OCI-LY7 (cell line): ENCODE measurements around the gene CCR3. TPM values are rescaled to one million over a fixed set of nuclear protein-coding genes. Genes with fewer than 3 reads are reported as not detected.

Experiments used
- BruUV-seq: library from RNA; stranded (reverse); fragments of 400-500 nt; replicated peaks from 2 replicates; lab custom pipeline; 2021; lab: Mats Ljungman, UMichigan
- CTCF ChIA-PET: fragments of 300-600 bp; sonication (Branson Sonifier 250); formaldehyde crosslinking; loops from one replicate; lab custom pipeline; 2022; ENCODE audit warnings: antibody characterized with exemption; ENCODE audit not compliant: unreplicated experiment; lab: Charles Lee
- POLR2A ChIA-PET: fragments of 300-600 bp; sonication (Branson Sonifier 250); formaldehyde crosslinking; loops from one replicate; lab custom pipeline; 2022; ENCODE audit warnings: antibody characterized with exemption; lab: Charles Lee
- DNase-seq: peaks from one replicate; pipeline ENCODE4 v3.0.0-alpha.2; 2015; ENCODE audit warnings: low spot score
- H2AFZ ChIP-seq: fragments of 200-600 bp; sonication (generic), shearing (Covaris generic); 2 replicates; pipeline ENCODE4 v1.6.1; 2014; ENCODE audit warnings: mild to moderate bottlenecking, antibody characterized with exemption, low read length, moderate library complexity
- H3K27ac ChIP-seq: fragments of 200-600 bp; sonication (generic); 2 replicates; pipeline ENCODE4 v1.5.1; 2014; ENCODE audit warnings: mixed run types, low read depth, mild to moderate bottlenecking, moderate library complexity, low read length, inconsistent platforms; ENCODE audit not compliant: poor library complexity, severe bottlenecking
- H3K36me3 ChIP-seq: fragments of 200-600 bp; sonication (generic); 2 replicates; pipeline ENCODE4 v1.6.1; 2014; ENCODE audit warnings: mild to moderate bottlenecking, antibody characterized with exemption, low read length, moderate library complexity, mixed read lengths; ENCODE audit not compliant: insufficient read depth
- H3K4me1 ChIP-seq: fragments of 200-600 bp; sonication (generic); 2 replicates; pipeline ENCODE4 v1.5.1; 2014; ENCODE audit warnings: mild to moderate bottlenecking, low read length; ENCODE audit not compliant: insufficient read depth, poor library complexity, severe bottlenecking
- H3K4me2 ChIP-seq: fragments of 200-600 bp; sonication (generic); 2 replicates; pipeline ENCODE4 v1.6.1; 2014; ENCODE audit warnings: mild to moderate bottlenecking, low read length
- H3K4me3 ChIP-seq: fragments of 200-600 bp; sonication (generic); 2 replicates; pipeline ENCODE4 v1.5.1; 2014; ENCODE audit warnings: mild to moderate bottlenecking, low read depth, low read length; ENCODE audit not compliant: poor library complexity, severe bottlenecking
- H3K79me2 ChIP-seq: fragments of 200-600 bp; sonication (generic); 2 replicates; pipeline ENCODE4 v1.6.1; 2016; ENCODE audit warnings: low read depth, mild to moderate bottlenecking, low read length, moderate library complexity, mixed read lengths; ENCODE audit not compliant: insufficient read depth
- H3K9me2 ChIP-seq: fragments of 200-600 bp; sonication (generic); 2 replicates; pipeline ENCODE4 v1.6.1; 2016; ENCODE audit warnings: mild to moderate bottlenecking, low read length, mixed read lengths; ENCODE audit not compliant: insufficient read depth
- H3K9me3 ChIP-seq: fragments of 200-600 bp; sonication (generic); 2 replicates; pipeline ENCODE4 v1.6.1; 2014; ENCODE audit warnings: mild to moderate bottlenecking, mixed run types, low read length, mixed read lengths
- H4K20me1 ChIP-seq: fragments of 200-600 bp; sonication (generic); 2 replicates; pipeline ENCODE4 v1.6.1; 2014; ENCODE audit warnings: mild to moderate bottlenecking, antibody characterized with exemption, low read length, moderate library complexity, mixed read lengths; ENCODE audit not compliant: insufficient read depth
- EZH2phosphoT487 ChIP-seq: fragments of 200-600 bp; sonication (generic); IDR thresholded peaks from 2 replicates; pipeline ENCODE4 v1.6.1; 2018; ENCODE audit warnings: low read depth, borderline replicate concordance, mild to moderate bottlenecking, mixed run types, antibody characterized with exemption, low read length, moderate library complexity, mixed read lengths
- intact Hi-C: fragments of 100-400 bp; cut with micrococcal nuclease; formaldehyde crosslinking; loops from one replicate; pipeline ENCODE4 v1.10.0; 2022; ENCODE audit not compliant: unreplicated experiment
- total RNA-seq, 2 experiments: library from RNA; depleted of rRNA in 1 of 2; stranded (reverse); fragments of >200 nt in 1 of 2; shearing (Covaris generic) in 1 of 2; gene quantifications; 2 replicates each; pipeline ENCODE4 v1.2.3, GENCODE V29; 2014 to 2022
- TF ChIP-seq, protein P1 (sequence below): fragments of 200-600 bp; sonication (generic); conservative IDR thresholded peaks from 2 replicates; pipeline ENCODE4 v1.5.1; 2014; ENCODE audit warnings: mild to moderate bottlenecking, antibody characterized with exemption, low read length, moderate library complexity, mixed read lengths

The CCR3 gene
- total RNA-seq, 2 experiments from 2014 or later: not detected

DNA sequence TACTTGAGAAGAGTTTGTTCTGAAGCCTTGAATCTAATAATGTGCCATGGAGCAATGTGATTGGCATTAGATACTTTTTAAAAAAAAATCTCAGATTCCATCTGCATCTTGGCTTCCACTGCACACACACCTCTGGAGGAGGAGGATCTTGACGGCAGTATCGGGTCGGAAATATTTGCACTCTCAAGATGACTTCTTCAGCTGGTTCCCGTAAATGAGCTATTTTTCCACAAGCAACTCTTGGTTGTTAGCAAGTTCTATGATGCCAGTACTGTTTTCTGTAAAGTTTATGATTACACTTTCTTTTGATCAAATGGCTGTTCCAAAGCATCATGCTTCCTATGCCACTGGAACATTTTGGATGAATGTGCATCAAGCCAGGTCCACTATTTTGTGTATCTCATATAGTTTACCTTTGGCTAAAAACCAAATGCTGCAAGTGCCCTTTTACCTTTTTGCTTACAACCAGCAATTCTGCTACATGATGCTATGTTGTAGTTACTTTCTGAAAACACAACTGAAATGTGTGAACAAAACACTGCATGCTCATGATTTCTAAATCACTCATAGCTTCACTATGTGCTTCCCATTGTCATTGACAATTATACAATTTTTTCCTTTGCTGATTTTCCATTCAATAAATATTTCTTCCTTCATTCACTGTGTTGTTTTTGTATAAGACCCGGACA, 43.8 kb downstream of the CCR3 start:
- no peaks in the 10 kb centered on the region for H4K20me1 ChIP-seq
- no peaks in the 10 kb centered on the region for H3K9me2 ChIP-seq
- BruUV-seq: no TSS peak
- no peaks in the 10 kb centered on the region for H3K79me2 ChIP-seq
- TF ChIP-seq EZH2phosphoT487: no peak
- TF ChIP-seq, protein P1, sequence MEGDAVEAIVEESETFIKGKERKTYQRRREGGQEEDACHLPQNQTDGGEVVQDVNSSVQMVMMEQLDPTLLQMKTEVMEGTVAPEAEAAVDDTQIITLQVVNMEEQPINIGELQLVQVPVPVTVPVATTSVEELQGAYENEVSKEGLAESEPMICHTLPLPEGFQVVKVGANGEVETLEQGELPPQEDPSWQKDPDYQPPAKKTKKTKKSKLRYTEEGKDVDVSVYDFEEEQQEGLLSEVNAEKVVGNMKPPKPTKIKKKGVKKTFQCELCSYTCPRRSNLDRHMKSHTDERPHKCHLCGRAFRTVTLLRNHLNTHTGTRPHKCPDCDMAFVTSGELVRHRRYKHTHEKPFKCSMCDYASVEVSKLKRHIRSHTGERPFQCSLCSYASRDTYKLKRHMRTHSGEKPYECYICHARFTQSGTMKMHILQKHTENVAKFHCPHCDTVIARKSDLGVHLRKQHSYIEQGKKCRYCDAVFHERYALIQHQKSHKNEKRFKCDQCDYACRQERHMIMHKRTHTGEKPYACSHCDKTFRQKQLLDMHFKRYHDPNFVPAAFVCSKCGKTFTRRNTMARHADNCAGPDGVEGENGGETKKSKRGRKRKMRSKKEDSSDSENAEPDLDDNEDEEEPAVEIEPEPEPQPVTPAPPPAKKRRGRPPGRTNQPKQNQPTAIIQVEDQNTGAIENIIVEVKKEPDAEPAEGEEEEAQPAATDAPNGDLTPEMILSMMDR: no peak
- H3K4me1 ChIP-seq: no peaks in the 10 kb centered on the region
- intact Hi-C loops: no loop called here
- H3K4me3 ChIP-seq: no peak overlapping the region
- ChIA-PET CTCF (no interaction called here), POLR2A (interaction anchor here (0.6 kb wide), 1 partner anchor 313 kb away, joined by 3 read pairs; no protein-coding TSS in a partner anchor)
- H3K4me2 ChIP-seq: no peak overlapping the region
- no peak for DNase-seq
- H3K9me3 ChIP-seq: no peaks in the 10 kb centered on the region
- H2AFZ ChIP-seq: no peak overlapping the region
- H3K36me3 ChIP-seq: no peaks in the 10 kb centered on the region
- H3K27ac ChIP-seq: no peak overlapping the region

DNA sequence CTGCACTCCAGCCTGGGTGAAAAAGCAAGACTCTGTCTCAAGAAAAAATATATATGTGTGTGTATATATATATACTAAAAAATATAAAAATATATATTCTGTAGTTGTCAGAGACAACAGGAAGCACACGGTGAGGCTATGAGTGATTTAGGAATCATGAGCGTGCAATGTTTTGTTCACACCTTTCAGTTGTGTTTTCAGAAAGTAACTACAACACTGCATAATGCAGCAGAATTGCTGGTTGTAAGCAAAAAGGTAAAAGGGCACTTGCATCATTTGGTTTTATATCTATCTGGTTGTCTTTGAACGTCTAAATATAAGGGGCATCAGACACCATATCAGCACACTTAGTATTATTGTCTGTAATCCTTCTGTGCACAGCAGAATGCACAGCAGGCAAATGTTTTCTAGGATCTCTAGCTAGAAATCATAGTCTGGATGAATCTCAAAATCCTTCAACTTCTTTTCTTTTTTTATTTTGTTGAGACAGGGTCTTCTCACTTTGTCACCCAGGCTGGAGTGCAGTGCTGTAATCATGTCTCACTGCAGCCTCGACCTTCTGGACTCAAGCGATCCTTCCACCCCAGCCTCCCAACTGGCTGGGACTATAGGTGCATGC, 44.8 kb downstream of the CCR3 start:
- intact Hi-C loops: no loop called here
- ChIA-PET CTCF (no interaction called here), POLR2A (no interaction called here)
- Histone ChIP-seq H2AFZ (no peak overlapping the region), H3K4me1 (no peaks in the 10 kb centered on the region), H3K9me2 (no peaks in the 10 kb centered on the region), H3K36me3 (no peaks in the 10 kb centered on the region), H4K20me1 (no peaks in the 10 kb centered on the region), H3K79me2 (no peaks in the 10 kb centered on the region), H3K27ac (no peak overlapping the region), H3K9me3 (no peaks in the 10 kb centered on the region), H3K4me3 (no peak overlapping the region), H3K4me2 (no peak overlapping the region)
- no TSS peak for BruUV-seq
- DNase-seq: no peak
- no peak for TF ChIP-seq EZH2phosphoT487
- TF ChIP-seq, protein P1: no peak

DNA sequence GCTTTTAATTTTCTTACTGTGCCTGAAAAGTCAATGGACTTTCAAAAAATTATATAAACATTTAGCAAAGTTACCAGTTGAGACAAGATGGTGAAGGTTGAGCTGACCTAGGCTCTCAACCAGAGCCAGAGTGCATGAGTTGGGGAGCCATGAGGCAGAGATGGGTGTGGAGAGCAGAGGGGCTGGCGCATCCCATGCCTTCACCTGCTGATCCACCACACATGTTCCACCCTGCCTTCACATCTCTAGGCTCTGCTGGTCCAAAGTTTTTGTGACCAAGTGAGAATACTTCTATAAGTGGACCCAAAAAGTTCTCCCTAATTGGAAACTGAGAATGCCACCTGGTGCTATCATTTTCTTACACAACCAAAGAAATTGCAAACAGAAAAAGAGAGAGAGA, 47.3 kb downstream of the CCR3 start:
- intact Hi-C loops: no loop called here
- CTCF ChIA-PET: no interaction called here
- H3K79me2 ChIP-seq: no peaks in the 10 kb centered on the region
- H3K4me2 ChIP-seq: no peak overlapping the region
- no peak overlapping the region for H3K27ac ChIP-seq
- no peaks in the 10 kb centered on the region for H3K36me3 ChIP-seq
- POLR2A ChIA-PET: no interaction called here
- no peak overlapping the region for H3K4me3 ChIP-seq
- no peak for TF ChIP-seq EZH2phosphoT487
- TF ChIP-seq, protein P1: no peak
- no peaks in the 10 kb centered on the region for H3K9me3 ChIP-seq
- no peak for DNase-seq
- no peaks in the 10 kb centered on the region for H4K20me1 ChIP-seq
- H3K9me2 ChIP-seq: no peaks in the 10 kb centered on the region
- H2AFZ ChIP-seq: no peak overlapping the region
- BruUV-seq: no TSS peak
- no peaks in the 10 kb centered on the region for H3K4me1 ChIP-seq
